ENCODE results near the gene ST6GALNAC2.
"Not testable (repeated sequence)": the region's sequence is repeated elsewhere in the genome, so short reads cannot be mapped to it uniquely, and the experiment has no call there.

DNA sequence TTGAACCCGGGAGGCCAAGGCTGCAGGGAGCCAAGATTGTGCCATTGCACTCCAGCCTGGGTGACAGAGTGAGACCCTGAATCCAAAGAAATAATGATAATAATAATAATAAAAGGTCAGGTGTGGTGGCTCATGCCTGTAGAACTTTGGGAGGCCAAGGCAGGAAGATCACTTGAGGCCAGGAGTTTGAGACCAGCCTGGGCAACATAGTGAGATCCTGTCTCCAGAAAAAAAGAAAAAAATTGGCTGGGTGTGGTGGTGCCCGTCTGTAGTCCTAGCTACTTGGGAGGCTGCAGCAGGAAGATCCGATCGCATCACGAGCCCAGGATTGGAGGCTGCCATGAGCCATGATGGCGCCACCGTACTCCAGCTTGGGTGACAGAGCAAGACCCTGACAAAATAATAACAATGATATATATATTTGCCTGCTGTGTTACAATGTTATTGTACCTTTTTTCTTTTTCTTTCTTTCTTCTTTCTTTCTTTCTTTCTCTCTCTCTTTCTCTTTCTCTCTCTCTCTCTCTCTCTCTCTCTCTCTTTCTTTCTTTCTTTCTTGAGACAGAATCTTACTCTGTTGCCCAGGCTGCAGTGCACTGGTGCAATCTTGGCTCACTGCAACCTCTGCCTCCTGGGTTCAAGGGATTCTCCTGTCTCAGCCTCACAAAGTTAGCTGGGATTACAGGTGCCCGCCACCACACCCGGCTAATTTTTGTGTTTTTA lies 51.9 kb downstream of the ST6GALNAC2 start:
- TF ChIP-seq, protein P1, sequence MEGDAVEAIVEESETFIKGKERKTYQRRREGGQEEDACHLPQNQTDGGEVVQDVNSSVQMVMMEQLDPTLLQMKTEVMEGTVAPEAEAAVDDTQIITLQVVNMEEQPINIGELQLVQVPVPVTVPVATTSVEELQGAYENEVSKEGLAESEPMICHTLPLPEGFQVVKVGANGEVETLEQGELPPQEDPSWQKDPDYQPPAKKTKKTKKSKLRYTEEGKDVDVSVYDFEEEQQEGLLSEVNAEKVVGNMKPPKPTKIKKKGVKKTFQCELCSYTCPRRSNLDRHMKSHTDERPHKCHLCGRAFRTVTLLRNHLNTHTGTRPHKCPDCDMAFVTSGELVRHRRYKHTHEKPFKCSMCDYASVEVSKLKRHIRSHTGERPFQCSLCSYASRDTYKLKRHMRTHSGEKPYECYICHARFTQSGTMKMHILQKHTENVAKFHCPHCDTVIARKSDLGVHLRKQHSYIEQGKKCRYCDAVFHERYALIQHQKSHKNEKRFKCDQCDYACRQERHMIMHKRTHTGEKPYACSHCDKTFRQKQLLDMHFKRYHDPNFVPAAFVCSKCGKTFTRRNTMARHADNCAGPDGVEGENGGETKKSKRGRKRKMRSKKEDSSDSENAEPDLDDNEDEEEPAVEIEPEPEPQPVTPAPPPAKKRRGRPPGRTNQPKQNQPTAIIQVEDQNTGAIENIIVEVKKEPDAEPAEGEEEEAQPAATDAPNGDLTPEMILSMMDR (IDR thresholded peaks at IDR 0.05), result not testable (repeated sequence)
- TF ChIP-seq POLR2A (IDR thresholded peaks at IDR 0.05), result not testable (repeated sequence)
